Stimulated activated CD8-positive, alpha-beta memory T cell treated with anti-CD3 and anti-CD28 coated beads, Interleukin-15, amount 100 ng/mL, for 4 hours (primary cell): ENCODE data around the gene MYPOP.
A peak's percentile ranks its signal among the peaks of the same experiment; 100 is the strongest.

Experiments
- DNase-seq, 2 donors: peaks; one replicate each; pipeline ENCODE4 v3.0.0-alpha.2; 2020; ENCODE audit warnings: low read depth in 2 of 2

Gene MYPOP

GRCh38 chr19:45901912-45902650, at the start of gene MYPOP:
MYPOP (minus strand) TSS chr19:45902613; CDS start chr19:45901773, 840 bp downstream.
- no peak for DNase-seq

GRCh38 chr19:45947926-45948325, 45.5 kb upstream of the MYPOP start:
- no peak for DNase-seq

GRCh38 chr19:45940515-45940805, 38.0 kb upstream of the MYPOP start:
- DNase-seq, result no peak

GRCh38 chr19:45939792-45940514, 37.5 kb upstream of the MYPOP start:
- no peak for DNase-seq

GRCh38 chr19:45938733-45939319, 36.4 kb upstream of the MYPOP start:
- DNase-seq, result no peak

- DNase-seq, result no peak
Measured at GRCh38 chr19:45935267-45935666, 32.9 kb upstream of the MYPOP start.

GRCh38 chr19:45934551-45935230, 32.3 kb upstream of the MYPOP start:
- DNase-seq, result no peak

GRCh38 chr19:45933759-45934158, 31.3 kb upstream of the MYPOP start:
- no peak for DNase-seq

- no peak for DNase-seq
Measured at GRCh38 chr19:45931055-45931454, 28.6 kb upstream of the MYPOP start.

GRCh38 chr19:45929247-45929646, 26.8 kb upstream of the MYPOP start:
- DNase-seq, result no peak

GRCh38 chr19:45927565-45928261, 25.3 kb upstream of the MYPOP start:
- DNase-seq, result peak; percentile 61 to 76

GRCh38 chr19:45924891-45925447, 22.6 kb upstream of the MYPOP start:
- no peak for DNase-seq

GRCh38 chr19:45922281-45922680, 19.9 kb upstream of the MYPOP start:
- no peak for DNase-seq

GRCh38 chr19:45920458-45920857, 18.0 kb upstream of the MYPOP start:
- DNase-seq, result no peak

- no peak for DNase-seq
Measured at GRCh38 chr19:45919678-45920077, 17.3 kb upstream of the MYPOP start.

GRCh38 chr19:45918721-45919120, 16.3 kb upstream of the MYPOP start:
- no peak for DNase-seq

- no peak for DNase-seq
Measured at GRCh38 chr19:45917421-45918091, 15.1 kb upstream of the MYPOP start.

GRCh38 chr19:45913874-45914830, 11.7 kb upstream of the MYPOP start, which contains the start of gene NANOS2:
NANOS2 (minus strand) TSS chr19:45914778; CDS start chr19:45914693, 85 bp downstream.
- DNase-seq, result no peak

- DNase-seq, result no peak
Measured at GRCh38 chr19:45911291-45911690, 8.9 kb upstream of the MYPOP start.

GRCh38 chr19:45908956-45909355, 6.5 kb upstream of the MYPOP start:
- no peak for DNase-seq
